ENCODE measurements around the gene AK2.
"Not testable (repeated sequence)": the region's sequence is repeated elsewhere in the genome, so short reads cannot be mapped to it uniquely, and the experiment has no call there.

Gene AK2

DNA sequence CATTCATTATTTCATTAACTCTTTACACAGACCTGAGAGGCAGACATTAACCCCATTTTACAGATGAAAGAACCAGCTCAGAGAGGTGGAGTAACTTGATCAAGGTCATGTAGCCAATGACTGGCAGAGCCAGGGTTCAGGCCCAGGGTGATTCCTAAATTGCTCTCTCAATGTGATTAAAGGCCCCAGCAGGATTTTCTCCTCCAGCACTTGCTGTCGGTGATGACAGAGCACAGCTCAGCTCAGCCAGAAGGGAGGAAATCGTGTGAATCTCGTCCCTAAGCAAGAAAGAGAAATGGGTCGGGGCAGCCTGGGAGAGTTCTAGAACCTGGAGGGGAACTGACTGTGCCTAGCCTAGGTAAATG is 52.6 kb downstream of the AK2 start:
- DNase-seq (ENCODE audit: low read depth in 2 of 2): no peak
- H3K4me3 ChIP-seq (replicated peaks in 1 of 2; ENCODE audit: low read depth in 2 of 2, low read length in 2 of 2): no peak overlapping the region
- TF ChIP-seq CTCF (IDR thresholded peaks at IDR 0.05; ENCODE audit: low read depth, low read length): no peak

DNA sequence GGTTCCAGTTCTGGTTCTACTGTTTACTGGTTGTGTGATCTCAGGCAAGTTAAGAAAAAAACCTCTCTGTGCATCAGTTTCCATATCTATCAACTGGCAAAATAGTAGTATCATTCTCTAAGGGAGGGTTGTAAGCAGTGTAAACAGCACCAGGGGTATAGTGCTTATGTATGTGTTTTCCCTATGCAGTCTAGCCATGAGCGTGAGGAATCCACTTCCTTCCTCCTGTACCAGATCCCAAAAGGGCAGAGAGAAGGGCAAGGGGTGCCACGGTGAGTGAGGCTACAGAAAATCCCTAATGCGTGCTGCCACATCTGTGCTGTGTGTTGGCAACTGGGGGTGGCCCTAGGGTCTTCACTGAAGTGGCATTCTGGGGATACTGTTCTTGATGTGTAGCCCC is 53.7 kb downstream of the AK2 start:
- DNase-seq (ENCODE audit: low read depth in 2 of 2): no peak
- no peak overlapping the region for H3K4me3 ChIP-seq (replicated peaks in 1 of 2; ENCODE audit: low read depth in 2 of 2, low read length in 2 of 2)
- no peak for TF ChIP-seq CTCF (IDR thresholded peaks at IDR 0.05; ENCODE audit: low read depth, low read length)

- no peak for TF ChIP-seq CTCF (IDR thresholded peaks at IDR 0.05; ENCODE audit: low read depth, low read length)
- DNase-seq (ENCODE audit: low read depth in 2 of 2): peak; percentile 88 to 97
- no peak overlapping the region for H3K4me3 ChIP-seq (replicated peaks in 1 of 2; ENCODE audit: low read depth in 2 of 2, low read length in 2 of 2)
Measured at GRCh38 chr1:32981003-32981901, 55.4 kb downstream of the AK2 start.

- no peak for TF ChIP-seq CTCF (IDR thresholded peaks at IDR 0.05; ENCODE audit: low read depth, low read length)
- no peak overlapping the region for H3K4me3 ChIP-seq (replicated peaks in 1 of 2; ENCODE audit: low read depth in 2 of 2, low read length in 2 of 2)
- DNase-seq (ENCODE audit: low read depth in 2 of 2): no peak
Measured at GRCh38 chr1:32980080-32980479, 56.6 kb downstream of the AK2 start.

GRCh38 chr1:32978854-32979253 is 57.8 kb downstream of the AK2 start:
- no peak for DNase-seq (ENCODE audit: low read depth in 2 of 2)
- TF ChIP-seq CTCF (IDR thresholded peaks at IDR 0.05; ENCODE audit: low read depth, low read length): no peak
- H3K4me3 ChIP-seq (replicated peaks in 1 of 2; ENCODE audit: low read depth in 2 of 2, low read length in 2 of 2): no peak overlapping the region

DNA sequence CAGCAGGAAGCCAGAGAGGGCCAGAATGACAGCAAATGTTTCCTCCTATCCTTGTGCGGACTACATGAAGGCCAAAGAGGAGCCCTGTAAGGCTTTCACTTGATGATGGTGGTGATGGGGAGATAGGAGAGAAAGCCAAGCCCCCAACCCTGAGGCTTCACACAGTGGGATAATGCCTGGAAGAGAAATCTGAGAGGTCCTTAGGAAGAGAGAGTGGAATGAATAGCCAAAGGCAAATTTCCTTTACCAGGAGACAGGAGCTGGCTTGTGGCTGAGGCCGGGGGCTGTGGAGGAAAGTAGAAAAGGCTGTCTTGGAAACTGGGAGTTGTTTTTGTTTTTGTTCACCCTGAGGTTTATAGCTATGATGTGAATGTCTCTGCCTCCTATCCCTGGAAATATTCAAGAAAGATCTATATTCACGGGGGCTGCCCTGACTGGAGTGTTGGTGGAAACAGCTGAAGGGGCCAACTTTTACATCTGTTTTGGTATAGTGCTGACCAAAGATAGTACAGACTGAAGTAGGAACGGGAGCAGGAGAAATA is 59.1 kb downstream of the AK2 start:
- no peak for DNase-seq (ENCODE audit: low read depth in 2 of 2)
- no peak for TF ChIP-seq CTCF (IDR thresholded peaks at IDR 0.05; ENCODE audit: low read depth, low read length)
- H3K4me3 ChIP-seq (replicated peaks in 1 of 2; ENCODE audit: low read depth in 2 of 2, low read length in 2 of 2): no peak overlapping the region

- not testable (repeated sequence) for H3K4me3 ChIP-seq (replicated peaks in 1 of 2; ENCODE audit: low read depth in 2 of 2, low read length in 2 of 2); DNase-seq (ENCODE audit: low read depth in 2 of 2)
Measured at GRCh38 chr1:32975055-32975454, 61.6 kb downstream of the AK2 start.

GRCh38 chr1:32973458-32973857 is 63.2 kb downstream of the AK2 start:
- not testable (repeated sequence) for DNase-seq (ENCODE audit: low read depth in 2 of 2); H3K4me3 ChIP-seq (replicated peaks in 1 of 2; ENCODE audit: low read depth in 2 of 2, low read length in 2 of 2)
